A673 (cell line): ENCODE measurements around the gene CCDC85C. TPM values are rescaled to one million over a fixed set of nuclear protein-coding genes. Genes with fewer than 3 reads are reported as not detected.

Source experiments
- BruUV-seq: library from RNA; stranded (reverse); fragments of 400-500 nt; replicated peaks from 2 replicates; lab custom pipeline; 2021; lab: Mats Ljungman, UMichigan
- CTCF ChIA-PET: fragments of 300-600 bp; sonication (Branson Sonifier 250); formaldehyde crosslinking; loops from one replicate; lab custom pipeline; 2022; ENCODE audit warnings: antibody characterized with exemption; lab: Charles Lee
- POLR2A ChIA-PET: fragments of 300-600 bp; sonication (Branson Sonifier 250); formaldehyde crosslinking; loops from one replicate; lab custom pipeline; 2022; ENCODE audit warnings: antibody characterized with exemption; ENCODE audit not compliant: low non-redundant PET; lab: Charles Lee
- DNase-seq: peaks from one replicate; pipeline ENCODE4 v3.0.0-alpha.2; 2015; ENCODE audit warnings: low spot score
- H3K27ac ChIP-seq: fragments of 200-600 bp; sonication (generic); 2 replicates; pipeline ENCODE4 v1.5.1; 2016; ENCODE audit warnings: mixed run types, low read depth, mild to moderate bottlenecking, mixed read lengths, antibody characterized with exemption, low read length; ENCODE audit not compliant: poor library complexity, severe bottlenecking
- H3K27me3 ChIP-seq: fragments of 200-600 bp; sonication (generic); replicated peaks from 2 replicates; pipeline ENCODE4 v1.6.1; 2017; ENCODE audit warnings: mixed run types, low read depth, mild to moderate bottlenecking, mixed read lengths, antibody characterized with exemption, low read length; ENCODE audit not compliant: insufficient read depth, poor library complexity
- H3K36me3 ChIP-seq: fragments of 200-600 bp; sonication (generic); 2 replicates; pipeline ENCODE4 v1.6.1; 2016; ENCODE audit warnings: mixed run types, mild to moderate bottlenecking, mixed read lengths, antibody characterized with exemption, low read length; ENCODE audit not compliant: insufficient read depth, poor library complexity, severe bottlenecking
- H3K4me1 ChIP-seq: fragments of 200-600 bp; sonication (generic); 2 replicates; pipeline ENCODE4 v1.6.1; 2017; ENCODE audit warnings: mixed run types, mild to moderate bottlenecking, mixed read lengths, antibody characterized with exemption, low read length; ENCODE audit not compliant: insufficient read depth, poor library complexity, severe bottlenecking
- H3K4me3 ChIP-seq: fragments of 200-600 bp; sonication (generic); 2 replicates; pipeline ENCODE4 v1.5.1; 2016; ENCODE audit warnings: low read depth, mixed run types, mild to moderate bottlenecking, mixed read lengths, low read length; ENCODE audit not compliant: poor library complexity, severe bottlenecking
- H3K9me3 ChIP-seq: fragments of 200-600 bp; sonication (generic); 2 replicates; pipeline ENCODE4 v1.6.1; 2016; ENCODE audit warnings: mixed run types, low read depth, mild to moderate bottlenecking, mixed read lengths, antibody characterized with exemption, low read length; ENCODE audit not compliant: poor library complexity, severe bottlenecking
- CTCF ChIP-seq: fragments of 300-800, 200-600 bp; sonication (generic); conservative IDR thresholded peaks from 2 replicates; pipeline ENCODE4 v1.5.1; 2017; ENCODE audit warnings: low read depth, mild to moderate bottlenecking, antibody characterized with exemption, low read length, moderate library complexity, mixed read lengths
- EZH2 ChIP-seq: fragments of 200-600 bp; sonication (generic); IDR thresholded peaks from 2 replicates; pipeline ENCODE4 v1.6.1; 2017; ENCODE audit warnings: borderline replicate concordance, low read depth, mild to moderate bottlenecking, mixed read lengths, antibody characterized with exemption, low read length; ENCODE audit not compliant: poor library complexity, severe bottlenecking
- intact Hi-C: fragments of 100-400 bp; cut with micrococcal nuclease; formaldehyde crosslinking; loops from one replicate; pipeline ENCODE4 v1.10.0; 2022; ENCODE audit not compliant: unreplicated experiment
- total RNA-seq: library from RNA; stranded (reverse); gene quantifications from 2 replicates; pipeline ENCODE4 v1.2.3, GENCODE V29; 2021

CCDC85C gene
- total RNA-seq, 1 experiment from 2014 or later, result 24.6 TPM

GRCh38 chr14:99524091-99524661 is 79.8 kb downstream of the CCDC85C start:
- H3K27ac ChIP-seq, result no peak overlapping the region
- ChIA-PET CTCF (no interaction called here), POLR2A (no interaction called here)
- H3K9me3 ChIP-seq, result no peaks in the 10 kb centered on the region
- H3K27me3 ChIP-seq, result no peaks in the 10 kb centered on the region
- TF ChIP-seq CTCF (no peak), EZH2 (no peak)
- no TSS peak for BruUV-seq
- peaks cover 11% of the 10 kb centered on the region for H3K4me1 ChIP-seq
- intact Hi-C loops, result no loop called here
- no peak for DNase-seq
- no peak overlapping the region for H3K4me3 ChIP-seq
- no peaks in the 10 kb centered on the region for H3K36me3 ChIP-seq

- Histone ChIP-seq H3K9me3 (no peaks in the 10 kb centered on the region), H3K4me1 (peaks cover 11% of the 10 kb centered on the region), H3K4me3 (no peak overlapping the region), H3K27ac (no peak overlapping the region), H3K27me3 (no peaks in the 10 kb centered on the region), H3K36me3 (no peaks in the 10 kb centered on the region)
- BruUV-seq, result no TSS peak
- ChIA-PET POLR2A (no interaction called here), CTCF (no interaction called here)
- TF ChIP-seq EZH2 (no peak), CTCF (no peak)
- intact Hi-C loops, result no loop called here
- DNase-seq, result no peak
Observed at GRCh38 chr14:99523704-99524055, 80.3 kb downstream of the CCDC85C start.

GRCh38 chr14:99522934-99523703 is 80.9 kb downstream of the CCDC85C start:
- Histone ChIP-seq H3K27me3 (no peaks in the 10 kb centered on the region), H3K4me3 (no peak overlapping the region), H3K4me1 (peaks cover 11% of the 10 kb centered on the region), H3K9me3 (no peaks in the 10 kb centered on the region), H3K36me3 (no peaks in the 10 kb centered on the region), H3K27ac (no peak overlapping the region)
- intact Hi-C loops, result no loop called here
- no peak for DNase-seq
- ChIA-PET CTCF (no interaction called here), POLR2A (no interaction called here)
- BruUV-seq, result no TSS peak
- TF ChIP-seq CTCF, result no peak
- TF ChIP-seq EZH2, result no peak
